ENCODE measurements around the gene NTF3. TPM values are rescaled to one million over a fixed set of nuclear protein-coding genes. Genes with fewer than 3 reads are reported as not detected.

NTF3 gene
- total RNA-seq, 1 experiment from 2014 or later = not detected

DNA sequence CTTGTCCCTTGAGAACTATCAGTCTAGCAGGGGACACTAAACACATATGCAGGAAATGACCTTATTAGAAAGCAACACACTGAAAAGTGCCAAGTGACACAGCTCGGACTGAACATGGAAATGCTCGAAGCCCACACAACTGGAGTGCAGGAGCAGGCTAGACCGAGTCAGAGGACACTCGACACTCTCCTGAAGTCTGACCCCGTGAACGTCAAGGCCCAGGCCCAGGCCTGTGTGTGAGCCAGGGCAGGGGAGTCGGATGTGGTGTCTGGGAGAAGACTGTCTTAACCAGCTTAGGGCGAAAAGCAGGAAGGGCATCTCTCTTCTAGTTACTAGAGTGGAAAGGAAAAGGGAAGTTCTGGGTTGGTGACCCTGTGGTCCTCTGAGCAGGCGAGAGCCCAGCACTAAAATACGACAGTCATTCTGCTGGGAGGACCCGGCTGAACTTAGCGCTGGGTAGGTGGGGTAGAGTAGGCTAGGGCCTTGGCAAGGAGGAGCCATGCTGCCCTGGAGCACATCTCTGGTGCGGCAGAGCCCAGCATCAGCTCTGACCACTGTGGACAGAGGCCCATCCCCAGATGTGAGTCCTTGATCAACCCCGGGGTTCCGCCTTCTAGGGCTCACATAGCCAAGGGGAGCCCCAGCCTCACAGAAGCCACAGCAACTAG is 93.0 kb downstream of the NTF3 start (continued):
- TF ChIP-seq, protein P1, sequence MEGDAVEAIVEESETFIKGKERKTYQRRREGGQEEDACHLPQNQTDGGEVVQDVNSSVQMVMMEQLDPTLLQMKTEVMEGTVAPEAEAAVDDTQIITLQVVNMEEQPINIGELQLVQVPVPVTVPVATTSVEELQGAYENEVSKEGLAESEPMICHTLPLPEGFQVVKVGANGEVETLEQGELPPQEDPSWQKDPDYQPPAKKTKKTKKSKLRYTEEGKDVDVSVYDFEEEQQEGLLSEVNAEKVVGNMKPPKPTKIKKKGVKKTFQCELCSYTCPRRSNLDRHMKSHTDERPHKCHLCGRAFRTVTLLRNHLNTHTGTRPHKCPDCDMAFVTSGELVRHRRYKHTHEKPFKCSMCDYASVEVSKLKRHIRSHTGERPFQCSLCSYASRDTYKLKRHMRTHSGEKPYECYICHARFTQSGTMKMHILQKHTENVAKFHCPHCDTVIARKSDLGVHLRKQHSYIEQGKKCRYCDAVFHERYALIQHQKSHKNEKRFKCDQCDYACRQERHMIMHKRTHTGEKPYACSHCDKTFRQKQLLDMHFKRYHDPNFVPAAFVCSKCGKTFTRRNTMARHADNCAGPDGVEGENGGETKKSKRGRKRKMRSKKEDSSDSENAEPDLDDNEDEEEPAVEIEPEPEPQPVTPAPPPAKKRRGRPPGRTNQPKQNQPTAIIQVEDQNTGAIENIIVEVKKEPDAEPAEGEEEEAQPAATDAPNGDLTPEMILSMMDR (IDR thresholded peaks at IDR 0.05 in 2 of 3, conservative IDR thresholded peaks at IDR 0.05 in 1 of 3; ENCODE audit: borderline replicate concordance in 1 of 3, insufficient read depth in 1 of 3, low read depth in 2 of 3, low read length in 2 of 3) = no peak
- TF ChIP-seq SIN3A (IDR thresholded peaks at IDR 0.05; ENCODE audit: low read depth) (no peak), TCF7L2 (IDR thresholded peaks at IDR 0.05; ENCODE audit: borderline replicate concordance, extremely low read depth, insufficient read depth, insufficient read length) (no peak), RAD21 (IDR thresholded peaks at IDR 0.05; ENCODE audit: low read depth) (no peak), EZH2 (IDR thresholded peaks at IDR 0.05) (no peak), EGR1 (IDR thresholded peaks at IDR 0.05; ENCODE audit: low read depth) (no peak), ATF3 (IDR thresholded peaks at IDR 0.05) (no peak)
- TF ChIP-seq, protein P2, sequence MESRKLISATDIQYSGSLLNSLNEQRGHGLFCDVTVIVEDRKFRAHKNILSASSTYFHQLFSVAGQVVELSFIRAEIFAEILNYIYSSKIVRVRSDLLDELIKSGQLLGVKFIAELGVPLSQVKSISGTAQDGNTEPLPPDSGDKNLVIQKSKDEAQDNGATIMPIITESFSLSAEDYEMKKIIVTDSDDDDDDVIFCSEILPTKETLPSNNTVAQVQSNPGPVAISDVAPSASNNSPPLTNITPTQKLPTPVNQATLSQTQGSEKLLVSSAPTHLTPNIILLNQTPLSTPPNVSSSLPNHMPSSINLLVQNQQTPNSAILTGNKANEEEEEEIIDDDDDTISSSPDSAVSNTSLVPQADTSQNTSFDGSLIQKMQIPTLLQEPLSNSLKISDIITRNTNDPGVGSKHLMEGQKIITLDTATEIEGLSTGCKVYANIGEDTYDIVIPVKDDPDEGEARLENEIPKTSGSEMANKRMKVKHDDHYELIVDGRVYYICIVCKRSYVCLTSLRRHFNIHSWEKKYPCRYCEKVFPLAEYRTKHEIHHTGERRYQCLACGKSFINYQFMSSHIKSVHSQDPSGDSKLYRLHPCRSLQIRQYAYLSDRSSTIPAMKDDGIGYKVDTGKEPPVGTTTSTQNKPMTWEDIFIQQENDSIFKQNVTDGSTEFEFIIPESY (IDR thresholded peaks at IDR 0.05; ENCODE audit: extremely low read depth, insufficient replicate concordance, low read length) = no peak
